ENCODE results near the gene SOSTDC1.
"Not testable (repeated sequence)": the region's sequence is repeated elsewhere in the genome, so short reads cannot be mapped to it uniquely, and the experiment has no call there.

The SOSTDC1 gene, protein sequence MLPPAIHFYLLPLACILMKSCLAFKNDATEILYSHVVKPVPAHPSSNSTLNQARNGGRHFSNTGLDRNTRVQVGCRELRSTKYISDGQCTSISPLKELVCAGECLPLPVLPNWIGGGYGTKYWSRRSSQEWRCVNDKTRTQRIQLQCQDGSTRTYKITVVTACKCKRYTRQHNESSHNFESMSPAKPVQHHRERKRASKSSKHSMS

GRCh38 chr7:16465469-16466361 is at the start of gene SOSTDC1:
SOSTDC1 (minus strand) TSS chr7:16465738; CDS start chr7:16465668, 70 bp downstream.
- no peak for DNase-seq (ENCODE audit: low read depth)

DNA sequence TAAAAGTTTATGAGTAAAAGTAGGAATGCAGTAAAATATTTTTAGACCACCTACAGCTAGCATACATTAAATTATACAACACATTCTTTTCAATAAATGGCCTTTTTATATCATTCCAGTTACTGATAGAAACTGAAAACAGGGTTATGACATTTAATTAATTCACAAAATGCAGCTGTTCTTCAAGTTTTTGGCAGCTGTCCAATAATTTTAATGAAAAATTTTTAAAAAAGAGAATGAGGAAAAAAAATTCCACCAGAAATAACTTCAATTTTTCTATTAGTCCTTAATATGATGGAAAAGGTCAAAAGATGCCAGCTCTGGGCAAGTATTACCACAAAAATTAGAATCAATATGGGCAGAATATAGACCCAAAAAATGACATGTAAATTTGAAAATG is 49.2 kb upstream of the SOSTDC1 start:
- no peak for DNase-seq (ENCODE audit: low read depth)

DNA sequence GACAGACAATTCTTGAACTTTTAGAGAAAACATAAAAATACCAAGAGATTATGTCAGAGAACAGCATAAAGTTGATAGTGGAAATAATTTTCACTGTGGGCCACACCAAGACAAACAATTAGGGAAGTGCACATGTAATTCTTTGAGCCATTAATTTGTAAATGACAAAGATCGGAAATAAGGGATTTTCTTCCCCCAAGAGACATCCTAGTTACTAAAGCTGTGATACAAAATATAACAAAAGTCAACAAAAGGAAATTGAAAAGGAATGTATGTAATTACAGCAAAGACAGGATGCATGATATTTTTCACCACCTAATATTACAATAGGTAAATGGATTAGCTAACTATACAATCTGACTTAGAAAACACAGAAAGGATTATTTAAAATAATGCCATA is 48.7 kb upstream of the SOSTDC1 start:
- no peak for DNase-seq (ENCODE audit: low read depth)

- no peak for DNase-seq (ENCODE audit: low read depth)
These were observed 46.6 kb upstream of the SOSTDC1 start for GRCh38 chr7:16512097-16512496.

DNA sequence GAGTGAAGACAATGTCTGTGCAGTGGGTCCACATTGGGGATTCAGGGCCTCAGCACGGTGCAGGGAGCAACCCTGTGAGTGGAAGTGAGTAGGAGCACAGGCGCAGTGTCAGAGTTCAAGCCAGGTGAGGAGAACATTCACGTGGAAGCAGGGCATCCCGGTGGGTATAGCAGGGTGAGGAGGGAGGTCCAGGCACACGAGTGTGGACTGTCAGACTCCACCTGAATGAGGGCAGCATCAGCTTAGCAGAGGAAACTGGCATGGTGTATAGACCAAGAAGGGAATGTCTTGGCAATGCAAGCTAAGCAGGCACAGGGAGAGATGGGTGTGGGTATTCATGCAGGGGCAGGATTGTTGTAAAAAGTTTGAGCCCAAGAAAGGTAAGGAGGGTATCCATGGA is 45.8 kb upstream of the SOSTDC1 start:
- DNase-seq (ENCODE audit: low read depth), result no peak

DNA sequence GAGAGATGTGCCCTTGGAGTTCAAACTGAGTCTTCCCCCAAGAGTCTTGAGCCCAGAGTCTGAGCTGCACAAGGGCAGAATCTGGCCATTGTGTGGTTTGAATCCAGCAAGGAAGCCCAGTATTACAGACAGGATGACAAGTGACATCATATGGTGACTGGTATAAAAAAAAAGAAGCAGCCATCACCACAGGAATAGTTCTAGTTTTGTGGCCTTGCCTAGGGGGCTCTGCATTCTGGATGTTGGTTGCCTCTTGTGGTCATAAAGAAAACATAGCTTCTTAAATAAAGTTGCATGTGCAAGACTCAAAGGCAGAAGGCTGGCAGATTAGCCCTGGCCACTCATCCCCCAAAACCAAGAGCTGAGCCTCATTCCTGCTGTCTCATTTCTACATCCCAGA is 44.3 kb upstream of the SOSTDC1 start:
- DNase-seq (ENCODE audit: low read depth), result no peak

DNA sequence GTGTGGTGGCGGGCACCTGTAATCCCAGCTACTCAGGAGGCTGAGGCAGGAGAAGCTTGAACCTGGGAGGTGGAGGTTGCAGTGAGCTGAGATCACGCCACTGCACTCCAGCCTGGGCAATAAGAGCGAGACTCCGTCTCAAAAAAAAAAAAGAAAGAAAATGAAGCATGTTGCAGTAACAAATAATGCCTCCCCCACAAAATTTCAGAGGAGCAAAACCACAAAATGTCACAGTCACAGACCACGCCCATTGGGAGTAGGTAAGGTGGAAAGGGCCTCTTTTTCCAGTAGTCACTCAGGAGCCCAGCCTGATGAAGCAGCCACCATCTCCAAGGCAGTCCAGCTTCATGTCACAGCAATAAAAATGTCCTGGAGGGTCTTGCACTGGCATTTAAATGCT is 40.9 kb upstream of the SOSTDC1 start:
- DNase-seq (ENCODE audit: low read depth), result not testable (repeated sequence)

- no peak for DNase-seq (ENCODE audit: low read depth)
These were observed 38.5 kb upstream of the SOSTDC1 start for GRCh38 chr7:16504019-16504418.

DNA sequence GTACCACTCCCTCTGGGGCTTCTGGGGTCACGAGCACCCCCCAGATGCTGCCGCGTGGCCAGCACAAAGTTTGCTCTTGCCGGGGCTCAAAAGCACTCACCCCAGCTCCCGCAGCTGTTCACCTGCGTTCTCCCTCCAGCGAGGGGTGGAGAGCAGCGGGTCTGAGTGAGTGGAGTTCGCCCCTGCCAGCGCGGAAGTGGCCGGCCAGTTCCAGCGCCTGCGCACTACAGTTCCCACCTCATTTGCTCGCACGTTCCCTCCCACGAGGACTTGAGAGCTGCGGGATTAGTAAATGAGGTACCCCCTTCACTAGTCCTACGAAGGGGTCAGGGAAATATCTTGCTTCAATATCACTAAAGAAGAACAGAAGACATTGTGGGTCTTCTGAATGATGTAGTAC is 36.8 kb upstream of the SOSTDC1 start:
- no peak for DNase-seq (ENCODE audit: low read depth)

- no peak for DNase-seq (ENCODE audit: low read depth)
These were observed 32.6 kb upstream of the SOSTDC1 start for GRCh38 chr7:16498122-16498521.

GRCh38 chr7:16494955-16495719 is 29.6 kb upstream of the SOSTDC1 start:
- DNase-seq (ENCODE audit: low read depth), result no peak

GRCh38 chr7:16494551-16494950 is 29.0 kb upstream of the SOSTDC1 start:
- no peak for DNase-seq (ENCODE audit: low read depth)

GRCh38 chr7:16493266-16493665 is 27.7 kb upstream of the SOSTDC1 start:
- DNase-seq (ENCODE audit: low read depth), result no peak

GRCh38 chr7:16492513-16493062 is 27.1 kb upstream of the SOSTDC1 start:
- DNase-seq (ENCODE audit: low read depth), result no peak

DNA sequence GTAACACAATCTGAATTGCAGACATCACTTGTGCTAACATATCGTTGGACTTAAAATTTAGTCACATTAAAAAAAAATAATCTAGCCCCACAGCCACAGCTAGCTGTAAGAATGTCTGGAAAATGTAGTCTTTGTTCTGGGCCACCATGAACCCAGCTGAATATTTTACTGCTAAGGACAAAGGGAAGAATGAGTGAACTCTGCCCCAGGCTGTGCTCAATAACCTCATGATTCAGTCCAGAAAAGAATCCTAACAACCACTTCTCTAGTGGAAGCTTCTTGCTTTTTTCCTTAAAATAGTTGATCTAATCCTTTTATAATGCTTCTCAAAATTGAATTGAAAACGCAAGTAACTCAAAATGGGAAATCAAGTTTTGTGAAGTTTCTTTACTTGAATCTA is 25.6 kb upstream of the SOSTDC1 start:
- DNase-seq (ENCODE audit: low read depth), result no peak

DNA sequence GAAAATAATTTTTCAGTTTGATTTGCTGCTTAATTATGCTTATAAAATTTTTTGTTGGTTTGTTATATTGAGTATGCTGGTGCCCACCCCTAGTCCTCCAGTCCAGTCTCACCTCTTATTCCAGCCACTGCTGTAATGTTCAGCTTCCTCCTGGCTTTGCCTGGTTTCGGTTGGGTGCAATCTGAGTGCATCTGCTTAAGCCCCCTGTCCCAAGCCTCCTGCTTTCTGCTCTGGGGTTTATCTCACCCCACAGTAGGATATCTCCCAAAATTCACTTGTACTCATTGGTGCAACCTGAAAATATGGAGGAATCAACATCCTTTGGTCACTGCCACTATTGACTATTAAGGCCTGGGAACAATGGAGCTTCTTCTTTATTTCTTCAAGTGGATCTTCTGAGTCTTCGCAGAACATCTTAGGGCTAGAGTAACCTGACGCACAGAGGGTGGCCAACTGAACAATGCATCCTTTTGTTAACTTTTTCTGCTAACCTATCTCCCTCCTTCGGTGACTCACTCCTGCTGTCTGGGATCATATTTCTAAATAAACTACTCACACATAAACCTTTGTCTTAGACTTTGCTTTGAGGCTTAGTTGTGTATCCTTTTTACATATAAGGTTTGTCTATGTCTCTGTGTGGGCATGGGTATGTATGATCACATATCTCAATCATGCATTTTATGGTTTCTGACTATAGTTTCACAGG is 19.1 kb upstream of the SOSTDC1 start:
- no peak for DNase-seq (ENCODE audit: low read depth)

DNA sequence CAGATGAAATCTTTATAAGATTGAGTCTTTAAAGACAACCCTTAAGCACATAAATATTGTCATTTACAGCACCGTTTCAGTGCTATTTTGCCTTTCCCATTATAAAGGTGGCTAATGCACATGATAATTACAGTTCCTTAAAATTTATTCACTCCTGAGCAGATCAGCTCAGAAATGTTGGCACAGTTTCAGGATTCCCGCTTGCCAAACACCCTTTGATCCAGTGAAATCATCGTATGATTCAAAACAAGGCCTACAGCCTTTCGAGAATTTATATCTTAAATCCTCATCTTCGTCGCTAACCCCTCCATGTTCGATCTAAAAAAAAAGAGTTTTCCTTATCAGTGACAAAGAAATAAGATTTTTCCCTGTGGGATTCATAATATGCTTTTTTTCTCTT is 14.1 kb upstream of the SOSTDC1 start:
- no peak for DNase-seq (ENCODE audit: low read depth)

DNA sequence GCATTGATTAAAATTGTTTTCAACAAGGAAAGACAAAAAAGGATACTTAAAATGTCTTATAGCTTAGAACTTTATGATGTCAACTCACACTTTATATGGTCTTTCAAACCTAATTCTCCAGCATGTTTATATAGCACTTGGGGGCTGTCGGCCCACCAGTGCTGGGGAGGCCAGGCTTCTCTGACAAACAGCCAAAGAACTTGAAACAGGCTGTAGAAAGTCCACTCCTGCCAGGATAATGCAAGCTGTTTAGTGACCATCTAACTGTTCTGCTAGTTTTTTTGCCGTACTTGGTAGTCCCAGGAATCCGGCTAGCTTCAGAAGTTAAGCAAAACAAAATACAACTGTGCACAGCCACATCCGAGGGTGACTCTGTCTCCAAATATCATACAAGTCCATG is 13.6 kb upstream of the SOSTDC1 start:
- DNase-seq (ENCODE audit: low read depth), result no peak

- DNase-seq (ENCODE audit: low read depth), result no peak
These were observed 6.4 kb upstream of the SOSTDC1 start for GRCh38 chr7:16471933-16472332.

- no peak for DNase-seq (ENCODE audit: low read depth)
These were observed 1.4 kb downstream of the SOSTDC1 start for GRCh38 chr7:16463949-16464715.

DNA sequence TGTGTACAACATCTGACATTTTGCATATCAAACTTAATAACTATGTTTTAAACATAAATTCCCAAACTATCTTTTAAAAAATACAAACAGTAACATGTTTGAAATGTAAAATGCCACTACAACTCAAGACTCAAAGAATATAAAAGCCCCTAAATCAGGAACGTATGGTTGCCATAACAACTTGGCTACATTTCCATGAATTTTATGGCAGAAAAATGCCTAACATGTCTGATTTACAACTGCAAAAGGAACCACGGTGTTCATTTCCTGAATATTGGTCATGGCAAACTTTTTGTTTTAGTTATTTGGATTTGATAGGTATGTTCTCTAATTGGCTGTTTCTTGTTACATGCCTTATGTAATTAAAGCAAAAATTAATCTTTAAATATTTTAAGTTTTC is 2.0 kb downstream of the SOSTDC1 start:
- DNase-seq (ENCODE audit: low read depth), result no peak
